ENCODE measurements around the gene GNAO1. TPM values are rescaled to one million over a fixed set of nuclear protein-coding genes. Genes with fewer than 3 reads are reported as not detected.

Gene GNAO1
- total and polyA plus RNA-seq, 9 of the 15 experiments (the other 6 are each of a cell fraction or from before 2014, with no cell fraction given) = 0.07 to 0.42 (median 0.08) TPM; not detected in 5

GRCh38 chr16:56356276-56357240 lies 165.3 kb downstream of the GNAO1 start (continued):
- 0 out of 2 replicates have a peak, but pooled peaks have one; percentile 5 for TF ChIP-seq FOXM1 (IDR thresholded peaks at IDR 0.05; ENCODE audit: low read depth)
- no peak for TF ChIP-seq FOXM1 (CRISPR knock-in tag; IDR thresholded peaks at IDR 0.05; ENCODE audit: low read depth)
- TF ChIP-seq MNT (conservative IDR thresholded peaks at IDR 0.05) = 0 out of 4 replicates have a peak, but pooled peaks of 1 of the 2 experiments have one; percentile 42
- TF ChIP-seq NFE2 (IDR thresholded peaks at IDR 0.05; ENCODE audit: low read depth) = no peak
- TF ChIP-seq ETV6 (IDR thresholded peaks at IDR 0.05; ENCODE audit: borderline replicate concordance in 1 of 2, low read depth in 2 of 2, low read length in 1 of 2) = 0 out of 4 replicates have a peak, but pooled peaks of 1 of the 2 experiments have one; percentile 42
- TF ChIP-seq ETV6 (CRISPR knock-in tag; IDR thresholded peaks at IDR 0.05; ENCODE audit: borderline replicate concordance) = no peak
- peak; percentile 38; the same call in 1 of the 2 replicates for TF ChIP-seq ADNP (tag; IDR thresholded peaks at IDR 0.05)
- peak; percentile 67 for TF ChIP-seq DPF2 (IDR thresholded peaks at IDR 0.05)
- peak; percentile 36 for TF ChIP-seq NEUROD1 (IDR thresholded peaks at IDR 0.05; ENCODE audit: borderline replicate concordance, low read depth, low read length, partially characterized antibody)
- peak; percentile 70 for TF ChIP-seq ZFX (CRISPR knock-in tag; IDR thresholded peaks at IDR 0.05)
